NCI-H187 treated with DMSO at 0.1 percent for 48 hours (cell line): ENCODE measurements around the gene ZNF281.

Experiments
- DNase-seq: peaks from one replicate; lab custom pipeline; 2025; lab: John Stamatoyannopoulos, UW

The ZNF281 gene

DNA sequence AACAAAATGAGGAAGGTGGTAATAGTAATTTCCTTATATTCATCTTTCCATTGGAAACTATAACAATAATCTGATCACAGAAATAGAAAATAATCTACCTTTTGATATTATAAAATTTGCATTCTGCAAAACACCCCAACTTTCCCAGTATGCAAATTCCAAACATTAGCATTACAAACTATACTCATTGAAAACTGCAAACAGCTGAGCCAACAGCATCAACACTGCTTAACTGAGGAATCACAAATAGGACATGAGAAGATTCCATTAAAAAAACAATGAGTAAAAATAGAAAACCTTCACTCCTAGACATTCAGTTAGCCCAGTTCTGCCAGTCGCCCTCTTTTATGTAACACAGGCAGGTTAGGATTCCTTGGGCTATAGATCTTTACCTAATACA is 18.1 kb downstream of the ZNF281 start:
- no peak for DNase-seq

DNA sequence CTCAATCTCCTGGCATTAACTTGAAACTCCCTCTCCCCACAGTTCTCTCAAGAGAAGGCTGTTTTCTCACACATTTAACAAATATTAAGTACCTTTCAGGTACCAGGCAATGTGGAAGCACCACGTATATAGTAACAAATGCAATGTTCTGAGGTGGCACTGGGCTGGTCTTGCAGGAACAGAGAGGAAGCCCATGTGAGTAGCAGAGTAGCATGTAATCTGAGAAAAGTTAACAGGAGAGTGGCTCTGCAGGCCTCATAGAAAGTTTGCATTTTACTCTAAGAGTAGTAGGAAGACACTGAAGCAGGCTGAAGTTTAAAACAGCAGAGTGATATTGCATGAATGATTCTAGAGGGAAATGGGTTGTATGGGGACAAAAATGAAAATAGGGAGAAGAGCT is 21.0 kb downstream of the ZNF281 start:
- DNase-seq: no peak

DNA sequence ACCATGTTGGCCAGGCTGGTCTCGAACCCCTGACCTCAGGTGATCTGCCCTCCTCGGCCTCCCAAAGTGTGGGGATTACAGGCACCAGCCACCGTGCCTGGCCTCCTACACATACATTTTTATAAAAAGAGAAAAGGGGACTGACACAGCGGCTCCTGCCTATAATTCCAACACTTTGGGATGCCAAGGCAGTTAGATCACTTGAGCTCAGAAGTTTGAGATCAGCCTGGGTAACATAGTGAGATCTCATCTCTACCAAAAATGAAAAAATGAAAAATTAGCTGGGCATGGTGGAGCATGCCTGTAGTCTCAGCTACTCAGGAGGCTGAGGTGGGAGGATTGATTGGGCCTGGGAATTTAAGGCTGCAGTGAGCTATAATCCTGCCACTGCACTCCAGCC is 23.4 kb downstream of the ZNF281 start:
- DNase-seq: no peak

GRCh38 chr1:200384818-200385390 is 24.9 kb downstream of the ZNF281 start:
- no peak for DNase-seq

- DNase-seq: no peak
Observed at GRCh38 chr1:200381256-200381984, 28.4 kb downstream of the ZNF281 start.

- no peak for DNase-seq
Observed at GRCh38 chr1:200380589-200381021, 29.2 kb downstream of the ZNF281 start.

DNA sequence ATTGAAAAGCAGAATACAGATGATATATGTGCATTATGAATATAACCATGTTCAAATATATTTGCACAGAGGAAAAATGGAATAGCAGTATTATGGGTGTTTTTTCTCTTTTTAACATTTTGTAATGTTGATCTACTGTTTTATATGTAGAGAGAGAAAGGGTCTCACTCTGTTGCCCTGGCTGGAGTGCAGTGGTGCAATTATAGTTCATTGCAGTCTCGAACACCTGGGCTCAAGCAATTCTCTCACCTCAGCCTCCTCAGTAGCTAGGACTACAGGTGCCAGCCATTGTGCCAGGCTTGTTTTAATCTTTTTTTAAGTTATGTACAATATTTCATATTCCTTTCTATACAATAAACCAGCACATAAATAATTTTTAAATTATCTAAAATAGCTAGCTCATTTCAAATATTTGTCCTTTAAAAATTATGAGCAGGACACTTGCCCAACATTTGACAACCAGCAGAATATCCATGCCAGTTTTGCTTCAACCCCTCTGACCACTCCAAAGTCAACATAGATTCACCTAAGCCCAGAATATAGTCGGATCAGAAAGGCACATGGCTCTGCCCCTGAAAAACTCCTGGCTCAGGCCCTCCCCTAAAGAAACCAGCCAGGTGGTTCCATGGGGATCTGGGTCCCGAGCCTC is 29.8 kb downstream of the ZNF281 start:
- no peak for DNase-seq

GRCh38 chr1:200379432-200379757 is 30.4 kb downstream of the ZNF281 start:
- DNase-seq: no peak

DNA sequence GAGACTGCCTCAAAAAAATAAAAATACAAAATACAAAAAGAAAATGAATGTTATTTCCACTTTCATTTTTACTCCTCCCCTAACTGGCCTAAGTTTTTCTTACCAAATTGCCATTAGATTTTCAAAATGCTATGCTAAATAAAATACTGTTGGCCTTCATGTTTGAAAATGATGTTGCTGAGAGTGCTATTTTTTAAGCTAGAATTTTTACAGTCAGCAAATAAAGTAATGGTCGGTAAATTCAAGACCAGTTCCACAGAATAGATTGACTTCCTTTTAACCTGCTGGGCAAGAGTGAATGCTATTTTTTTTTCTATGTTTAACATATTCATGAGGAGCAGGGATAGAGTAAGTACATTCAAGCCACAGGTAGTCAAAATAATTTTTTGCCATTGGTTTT is 31.7 kb downstream of the ZNF281 start:
- no peak for DNase-seq

GRCh38 chr1:200376528-200376927 is 33.3 kb downstream of the ZNF281 start:
- DNase-seq: no peak

DNA sequence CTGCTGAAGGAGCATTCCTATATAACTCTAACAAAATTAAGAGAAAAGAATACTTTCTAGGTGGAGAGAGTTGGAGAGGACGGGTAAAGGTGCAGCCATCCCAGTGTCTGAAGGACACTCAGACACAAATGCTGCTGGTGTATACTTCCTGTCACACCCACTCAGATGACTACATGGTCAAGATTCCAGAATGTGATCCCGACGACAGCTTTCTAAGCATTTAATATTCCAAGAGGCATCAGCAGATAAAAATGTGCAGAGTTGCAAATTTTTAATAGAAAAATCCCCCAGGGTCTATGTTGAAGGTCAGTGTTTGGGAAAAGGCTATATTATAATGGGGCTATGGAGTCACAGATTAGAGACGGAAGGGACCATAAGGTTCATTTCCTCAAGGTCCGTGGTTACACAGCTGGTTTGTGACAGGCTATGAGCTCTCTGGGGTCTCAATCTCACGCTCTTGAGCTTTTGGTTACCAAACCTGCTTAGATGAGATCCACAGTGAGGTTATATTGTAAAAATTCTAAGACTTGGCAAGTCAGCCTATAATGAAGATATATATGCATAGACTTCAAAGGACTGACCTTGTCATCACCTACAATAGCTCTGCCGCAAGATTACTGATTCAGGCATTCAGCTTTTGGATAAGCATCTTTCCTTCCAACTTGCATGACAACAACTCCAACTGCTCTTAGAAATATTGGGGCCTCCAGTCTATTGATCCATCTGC is 35.1 kb downstream of the ZNF281 start:
- no peak for DNase-seq

DNA sequence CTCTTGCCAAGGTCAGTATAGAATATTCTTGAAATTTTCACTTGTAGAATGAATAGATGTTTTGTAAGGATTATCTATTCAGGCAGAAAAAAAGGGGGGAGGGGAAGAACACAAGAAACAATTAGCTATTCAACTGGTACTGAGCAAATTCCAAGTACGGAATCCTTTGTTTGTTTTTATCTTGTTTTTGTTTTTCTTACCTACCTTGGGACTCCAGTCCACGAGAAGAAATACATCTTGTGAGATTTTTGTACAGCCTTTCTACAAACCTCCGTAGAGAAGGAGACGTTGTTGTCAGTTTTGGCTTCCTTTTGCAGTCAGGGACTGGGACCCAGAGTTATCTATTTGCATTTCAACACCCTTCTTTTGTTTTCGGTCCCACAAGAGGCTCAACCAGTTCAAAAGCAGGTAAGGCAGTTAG is 36.0 kb downstream of the ZNF281 start:
- DNase-seq: no peak

DNA sequence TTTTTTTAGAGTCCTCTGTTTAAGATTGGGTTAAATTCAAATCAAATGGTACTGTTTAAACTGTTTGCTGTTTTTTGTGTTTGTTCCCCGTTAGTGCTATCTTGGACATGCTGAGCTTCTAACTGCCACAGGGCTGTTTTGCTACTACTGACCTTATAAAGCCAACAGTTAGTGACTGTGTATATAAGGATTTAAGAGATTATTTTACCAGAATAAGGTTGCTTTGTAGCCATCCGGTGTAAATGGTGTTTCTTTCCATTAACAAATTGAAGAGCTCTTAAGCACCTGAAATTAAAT is 37.0 kb downstream of the ZNF281 start:
- no peak for DNase-seq

DNA sequence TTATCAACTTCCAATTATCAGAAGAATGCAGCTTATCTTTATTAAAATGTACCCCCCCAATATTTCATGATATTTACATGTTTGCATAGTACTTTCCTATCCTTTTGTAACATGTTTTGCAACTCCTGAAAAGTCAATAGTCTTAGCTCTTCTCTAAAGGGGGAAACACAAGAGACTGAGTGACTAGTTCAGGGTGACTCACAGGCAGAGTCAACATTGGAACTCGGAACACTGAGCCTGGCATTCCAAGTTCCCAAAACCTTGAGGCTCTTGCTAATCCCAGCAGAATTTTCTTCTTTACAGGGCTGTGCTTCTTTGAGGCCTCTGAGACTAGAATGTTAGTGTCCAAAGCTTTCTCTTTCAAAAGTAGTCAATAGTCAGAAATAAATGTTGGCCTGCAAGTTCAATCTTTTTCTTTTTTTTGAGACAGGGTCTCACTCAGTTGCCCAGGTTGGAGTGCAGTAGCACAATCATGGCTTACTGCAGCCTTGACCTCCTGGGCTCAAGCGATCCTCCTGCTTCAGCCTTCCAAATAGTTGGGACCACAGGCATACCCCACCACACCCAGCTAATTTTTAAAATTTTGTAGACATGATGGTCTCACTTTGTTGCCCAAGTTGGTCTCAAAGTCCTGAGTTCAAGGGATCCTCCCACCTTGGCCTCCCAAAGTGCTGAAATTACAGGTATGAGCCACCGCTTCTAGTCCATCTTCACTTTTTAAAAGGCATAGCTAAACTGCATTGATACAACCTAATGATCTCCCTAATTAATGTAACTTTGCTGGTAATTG is 37.5 kb downstream of the ZNF281 start:
- no peak for DNase-seq

DNA sequence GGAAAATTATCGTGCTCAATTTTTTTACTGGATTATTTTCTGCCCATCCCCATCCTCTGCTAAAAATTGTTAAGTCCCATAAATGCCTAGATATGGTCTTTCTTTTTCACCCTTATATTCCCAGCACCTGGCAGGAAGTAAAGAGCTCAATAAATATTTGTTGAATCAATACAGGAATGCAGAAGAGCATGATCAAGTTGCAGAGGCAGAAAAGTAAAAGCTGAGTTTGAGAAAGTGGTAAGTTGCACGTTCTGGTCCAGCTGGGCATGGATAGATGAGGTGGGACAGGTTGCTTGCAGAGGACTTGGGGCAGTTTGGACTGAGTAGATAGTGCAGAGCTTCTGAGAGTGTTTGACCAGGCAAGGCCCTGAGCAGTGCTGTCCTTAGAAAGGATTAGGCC is 40.1 kb downstream of the ZNF281 start:
- DNase-seq: no peak

- no peak for DNase-seq
Observed at GRCh38 chr1:200369131-200369530, 40.7 kb downstream of the ZNF281 start.

DNA sequence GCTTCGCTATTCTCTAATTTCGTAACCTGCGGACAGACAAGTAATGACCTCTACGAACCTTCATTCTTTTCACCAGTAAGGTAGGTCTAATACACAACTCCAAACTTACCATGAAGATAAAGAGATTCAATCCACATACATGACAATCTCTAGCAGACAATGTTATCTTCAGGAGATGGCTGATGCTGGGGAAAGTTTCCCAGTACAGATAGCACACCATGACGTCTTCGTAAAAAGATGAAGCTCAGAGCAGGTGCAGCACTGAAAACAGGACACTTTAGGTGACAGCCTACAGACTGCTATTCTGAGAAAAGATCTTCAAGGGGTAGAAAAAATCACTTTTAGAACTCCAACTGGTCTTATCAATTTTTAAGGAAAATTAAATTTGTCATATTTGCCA is 41.3 kb downstream of the ZNF281 start:
- DNase-seq: no peak

DNA sequence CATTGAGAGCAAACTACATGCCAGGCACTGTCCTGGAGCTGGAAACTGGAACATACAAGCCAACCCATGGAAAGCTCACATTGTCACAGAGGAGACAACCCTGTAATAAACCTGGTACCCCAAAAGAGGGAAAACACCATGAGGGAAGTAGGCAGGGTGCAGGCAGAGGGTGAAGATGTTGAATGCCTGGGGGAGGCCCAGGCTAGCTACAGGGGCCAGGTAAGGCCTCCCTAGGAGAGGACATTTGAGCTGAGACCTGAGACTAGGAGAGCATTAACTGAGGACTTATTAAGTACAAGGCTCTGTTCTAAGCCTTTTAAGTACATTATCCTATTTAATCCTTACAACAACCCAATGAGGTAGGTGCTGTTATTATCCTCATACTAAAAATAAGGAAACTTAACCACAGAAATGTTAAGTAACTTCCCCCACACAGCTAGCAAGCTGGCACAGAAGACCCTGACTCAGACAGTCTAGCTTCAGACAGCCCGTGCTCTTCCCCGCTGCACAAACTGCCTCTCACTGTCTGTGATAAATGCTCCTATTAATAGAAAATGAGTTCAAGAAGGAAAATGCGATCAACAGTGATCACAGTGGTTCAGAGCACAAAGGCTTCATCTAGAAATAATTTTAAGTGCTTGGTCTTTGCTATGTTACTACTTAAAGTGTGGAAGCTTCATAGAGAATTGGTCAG is 41.8 kb downstream of the ZNF281 start:
- no peak for DNase-seq

GRCh38 chr1:200366577-200367253 is 43.1 kb downstream of the ZNF281 start:
- DNase-seq: no peak

GRCh38 chr1:200365897-200366426 is 43.9 kb downstream of the ZNF281 start:
- no peak for DNase-seq

- DNase-seq: no peak
Observed at GRCh38 chr1:200364831-200365230, 45.0 kb downstream of the ZNF281 start.
